Nucleus accumbens (tissue), 56 donors: ENCODE measurements around the gene SLC12A3.

Experiments used
- DNase-seq, 56 donors: peaks; one replicate each; lab custom pipeline; 2025; lab: John Stamatoyannopoulos, UW

Gene SLC12A3

GRCh38 chr16:56848029-56848936 lies 16.7 kb upstream of the SLC12A3 start:
- peak in 4 of 56 donors; percentile 11 to 26 (median 22) for DNase-seq

GRCh38 chr16:56848955-56849689 lies 15.9 kb upstream of the SLC12A3 start:
- peak in 35 of 56 donors; percentile 6 to 82 (median 46) for DNase-seq

- peak in 5 of 56 donors; percentile 31 to 54 (median 38) for DNase-seq
These were observed 15.0 kb upstream of the SLC12A3 start for GRCh38 chr16:56849690-56850680.

- DNase-seq = peak in 3 of 56 donors; percentile 12 to 39 (median 36)
These were observed 13.2 kb upstream of the SLC12A3 start for GRCh38 chr16:56851671-56852400.

- no peak for DNase-seq
These were observed 12.6 kb upstream of the SLC12A3 start for GRCh38 chr16:56852401-56852730.

- DNase-seq = no peak
These were observed 12.0 kb upstream of the SLC12A3 start for GRCh38 chr16:56852968-56853367.

GRCh38 chr16:56855201-56855600 lies 9.8 kb upstream of the SLC12A3 start:
- DNase-seq = no peak

- no peak for DNase-seq
These were observed 9.1 kb upstream of the SLC12A3 start for GRCh38 chr16:56855946-56856345.

GRCh38 chr16:56856876-56857447 lies 8.0 kb upstream of the SLC12A3 start:
- DNase-seq = no peak

GRCh38 chr16:56858374-56858773 lies 6.6 kb upstream of the SLC12A3 start:
- DNase-seq = no peak

- DNase-seq = no peak
These were observed 5.4 kb upstream of the SLC12A3 start for GRCh38 chr16:56859636-56860035.

GRCh38 chr16:56860226-56861020 lies 4.6 kb upstream of the SLC12A3 start:
- DNase-seq = peak in 1 of 56 donors; percentile 10

GRCh38 chr16:56861092-56861610 lies 3.9 kb upstream of the SLC12A3 start:
- no peak for DNase-seq

GRCh38 chr16:56861756-56862155 lies 3.3 kb upstream of the SLC12A3 start:
- no peak for DNase-seq

GRCh38 chr16:56862776-56863175 lies 2.2 kb upstream of the SLC12A3 start:
- peak in 1 of 56 donors; percentile 25 for DNase-seq

GRCh38 chr16:56865394-56866062 lies 521 bp downstream of the SLC12A3 start:
- DNase-seq = no peak

GRCh38 chr16:56866955-56867830 lies 2.2 kb downstream of the SLC12A3 start:
- DNase-seq = peak in 8 of 56 donors; percentile 8 to 36 (median 17)
